ENCODE data around the gene HLCS.

The HLCS gene

GRCh38 chr21:36713746-36714145 lies 252.7 kb downstream of the HLCS start:
- no peak for DNase-seq

GRCh38 chr21:36710729-36711048 lies 255.8 kb downstream of the HLCS start:
- DNase-seq, result no peak

GRCh38 chr21:36709868-36710728 lies 256.4 kb downstream of the HLCS start:
- DNase-seq, result no peak

GRCh38 chr21:36709030-36709867 lies 257.2 kb downstream of the HLCS start:
- no peak for DNase-seq

GRCh38 chr21:36708286-36709029 lies 258.0 kb downstream of the HLCS start:
- DNase-seq, result no peak

- no peak for DNase-seq
Observed at GRCh38 chr21:36707763-36708285, 258.6 kb downstream of the HLCS start.

GRCh38 chr21:36706951-36707762 lies 259.3 kb downstream of the HLCS start:
- DNase-seq, result no peak

- no peak for DNase-seq
Observed at GRCh38 chr21:36706482-36706852, 260.0 kb downstream of the HLCS start.

- DNase-seq, result no peak
Observed at GRCh38 chr21:36705679-36706481, 260.6 kb downstream of the HLCS start.

- DNase-seq, result no peak
Observed at GRCh38 chr21:36704958-36705678, 261.4 kb downstream of the HLCS start.

- no peak for DNase-seq
Observed at GRCh38 chr21:36704281-36704957, 262.1 kb downstream of the HLCS start.

GRCh38 chr21:36703626-36704280 lies 262.7 kb downstream of the HLCS start:
- DNase-seq, result no peak

- DNase-seq, result no peak
Observed at GRCh38 chr21:36703123-36703522, 263.3 kb downstream of the HLCS start.

GRCh38 chr21:36702622-36702968 lies 263.9 kb downstream of the HLCS start:
- no peak for DNase-seq

GRCh38 chr21:36701756-36702621 lies 264.5 kb downstream of the HLCS start:
- no peak for DNase-seq

GRCh38 chr21:36700971-36701755 lies 265.3 kb downstream of the HLCS start:
- no peak for DNase-seq
